ENCODE results near the gene CAMSAP1.

The CAMSAP1 gene

DNA sequence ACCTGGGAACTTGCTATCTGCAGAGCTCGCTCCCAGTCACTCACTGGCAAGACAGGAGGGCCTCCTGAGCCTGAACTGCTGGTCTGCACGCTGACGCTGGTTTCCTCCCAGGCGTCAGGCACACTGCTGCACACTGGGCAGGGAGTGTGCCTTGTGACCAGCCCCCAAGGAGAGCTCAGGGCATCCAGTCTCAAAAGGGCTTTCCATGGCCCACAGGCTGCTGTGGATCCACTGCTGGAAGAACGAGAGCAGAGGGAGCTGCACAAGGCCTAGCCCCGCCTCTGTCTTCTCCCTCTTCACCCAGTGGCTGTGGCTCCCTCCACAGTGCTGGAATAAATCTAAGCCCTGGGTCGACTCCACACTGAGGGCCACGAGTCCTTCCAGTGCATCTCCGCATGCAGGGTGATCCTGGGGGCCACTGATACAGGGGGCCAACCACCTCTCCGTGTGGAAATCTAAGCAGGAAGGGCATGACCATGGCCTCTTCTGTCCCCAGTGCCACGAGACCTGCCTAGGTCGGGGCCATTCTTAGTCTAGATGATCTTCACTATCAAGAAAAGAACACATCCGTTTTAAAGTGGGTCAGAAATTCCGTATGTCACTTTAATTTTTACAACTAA lies 93.6 kb downstream of the CAMSAP1 start:
- no peak for DNase-seq (ENCODE audit: low read depth)

DNA sequence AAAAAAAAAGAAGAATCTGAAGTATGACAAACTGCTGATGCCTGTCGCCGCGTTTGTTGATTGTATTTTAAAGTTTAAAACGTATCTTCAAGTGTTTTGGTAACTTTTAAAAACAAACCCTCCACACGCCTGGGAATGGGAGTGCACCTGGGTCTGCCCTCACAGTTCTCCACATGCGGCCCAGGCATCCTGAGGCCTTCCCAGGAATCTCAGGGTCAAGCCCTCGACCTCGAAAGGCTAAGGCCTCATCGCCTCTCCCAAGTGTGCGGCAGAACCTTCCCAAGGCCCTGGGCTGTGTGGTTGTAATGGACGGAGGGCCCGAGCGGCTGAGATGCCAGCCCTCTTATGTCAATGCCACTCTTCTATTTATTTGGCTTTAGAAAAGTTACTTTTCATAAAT lies 94.4 kb downstream of the CAMSAP1 start:
- no peak for DNase-seq (ENCODE audit: low read depth)

DNA sequence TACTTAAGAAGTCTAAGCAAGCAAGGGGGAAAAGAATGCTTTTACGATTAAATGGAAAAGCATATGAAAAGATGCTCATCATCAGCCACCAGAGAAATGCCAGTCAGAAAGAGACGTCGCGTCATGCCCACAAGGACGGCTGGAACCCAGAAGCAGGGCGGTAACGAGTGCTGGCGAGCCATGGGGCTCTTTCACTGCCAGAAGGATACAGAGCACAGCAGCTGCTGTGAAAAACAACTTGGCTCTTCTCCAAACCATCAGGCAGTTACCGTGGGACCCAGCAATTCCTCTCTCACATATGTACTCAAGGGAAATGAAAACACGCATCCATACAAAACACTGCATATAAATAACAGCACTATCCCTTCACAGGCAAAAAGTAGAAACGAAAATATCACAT lies 95.5 kb downstream of the CAMSAP1 start:
- no peak for DNase-seq (ENCODE audit: low read depth)

DNA sequence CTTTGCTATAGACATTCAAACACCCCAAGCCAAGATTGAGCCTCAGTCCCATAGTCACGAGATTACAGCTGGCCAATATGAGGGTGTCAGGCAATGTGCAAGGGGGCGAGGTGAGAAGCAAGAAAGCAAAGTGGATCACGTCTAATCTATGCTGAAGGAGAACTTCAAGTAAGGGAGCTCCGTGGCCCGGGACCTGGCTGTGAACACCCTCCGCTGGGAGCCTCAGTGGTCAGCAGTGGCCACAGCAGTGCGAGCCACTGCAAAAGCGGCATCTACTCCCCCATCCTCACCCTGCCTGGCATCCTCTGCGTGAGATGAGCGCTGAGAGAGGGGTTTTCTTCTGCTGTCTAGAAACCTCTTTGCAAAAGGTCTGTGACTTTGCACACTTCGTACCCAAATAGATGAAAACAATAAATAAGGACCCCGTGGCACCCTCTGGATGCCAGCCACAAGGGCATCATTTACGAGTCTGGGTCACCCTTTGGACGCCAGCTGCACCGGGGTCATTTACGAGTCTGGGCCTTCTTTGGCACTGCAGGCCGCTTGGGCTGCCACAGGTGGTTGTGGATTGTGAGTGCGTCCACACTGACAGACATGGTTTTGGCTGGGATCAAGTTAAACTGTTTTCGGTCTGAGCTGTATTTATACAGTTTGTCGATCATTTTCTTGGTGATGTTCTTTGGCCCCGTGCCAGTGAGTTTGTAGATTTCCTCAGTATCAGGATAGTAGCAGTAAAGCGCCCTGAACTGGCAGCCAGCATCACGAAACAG lies 96.4 kb downstream of the CAMSAP1 start:
- no peak for DNase-seq (ENCODE audit: low read depth)

DNA sequence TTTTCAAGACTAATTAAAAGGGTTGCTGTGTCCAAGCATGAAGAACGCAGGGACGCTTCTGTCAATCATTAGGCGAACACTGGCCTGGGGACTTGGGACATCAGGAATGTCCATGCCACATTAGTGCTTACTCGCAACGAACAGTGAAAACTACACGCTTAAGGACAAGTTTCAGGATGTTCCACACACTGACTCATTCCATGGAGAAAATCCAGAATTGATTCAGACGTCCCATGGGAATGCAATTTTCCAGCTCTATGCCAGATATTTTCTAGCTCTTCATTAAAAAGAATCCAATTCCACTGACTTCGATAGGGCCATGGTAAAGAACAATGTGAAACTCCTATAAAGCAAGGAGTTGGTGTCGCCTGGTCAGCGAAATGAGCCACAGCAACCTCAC lies 98.2 kb downstream of the CAMSAP1 start:
- DNase-seq (ENCODE audit: low read depth), result no peak

DNA sequence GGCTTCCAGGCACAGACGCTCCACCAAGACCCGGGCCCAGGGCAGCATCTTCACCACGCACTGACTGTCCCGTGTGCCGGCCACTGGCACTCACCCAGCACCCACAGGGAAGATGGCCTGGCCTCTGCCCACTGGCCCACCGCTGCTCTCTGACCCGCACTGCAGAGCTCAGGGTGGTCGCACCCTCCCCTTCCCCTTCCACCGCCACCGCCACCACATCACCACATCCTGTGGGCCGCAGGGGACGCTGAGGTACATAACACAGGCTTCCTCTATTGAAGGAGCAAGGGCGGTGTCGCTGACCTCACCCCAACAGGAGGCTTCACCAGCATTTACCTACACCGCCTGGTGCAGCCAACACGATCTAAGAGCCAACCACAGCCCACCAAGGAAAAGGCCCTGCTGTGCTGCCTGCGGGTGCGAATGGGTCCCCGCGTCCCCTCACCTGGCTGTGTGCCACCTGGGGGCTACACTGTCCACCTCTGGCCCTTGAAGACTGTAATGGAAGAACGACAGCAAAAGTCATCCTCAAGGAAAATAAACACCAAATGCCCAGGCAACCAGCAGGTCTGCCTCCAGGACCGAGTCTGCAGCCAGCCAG lies 101.8 kb downstream of the CAMSAP1 start:
- DNase-seq (ENCODE audit: low read depth), result no peak

DNA sequence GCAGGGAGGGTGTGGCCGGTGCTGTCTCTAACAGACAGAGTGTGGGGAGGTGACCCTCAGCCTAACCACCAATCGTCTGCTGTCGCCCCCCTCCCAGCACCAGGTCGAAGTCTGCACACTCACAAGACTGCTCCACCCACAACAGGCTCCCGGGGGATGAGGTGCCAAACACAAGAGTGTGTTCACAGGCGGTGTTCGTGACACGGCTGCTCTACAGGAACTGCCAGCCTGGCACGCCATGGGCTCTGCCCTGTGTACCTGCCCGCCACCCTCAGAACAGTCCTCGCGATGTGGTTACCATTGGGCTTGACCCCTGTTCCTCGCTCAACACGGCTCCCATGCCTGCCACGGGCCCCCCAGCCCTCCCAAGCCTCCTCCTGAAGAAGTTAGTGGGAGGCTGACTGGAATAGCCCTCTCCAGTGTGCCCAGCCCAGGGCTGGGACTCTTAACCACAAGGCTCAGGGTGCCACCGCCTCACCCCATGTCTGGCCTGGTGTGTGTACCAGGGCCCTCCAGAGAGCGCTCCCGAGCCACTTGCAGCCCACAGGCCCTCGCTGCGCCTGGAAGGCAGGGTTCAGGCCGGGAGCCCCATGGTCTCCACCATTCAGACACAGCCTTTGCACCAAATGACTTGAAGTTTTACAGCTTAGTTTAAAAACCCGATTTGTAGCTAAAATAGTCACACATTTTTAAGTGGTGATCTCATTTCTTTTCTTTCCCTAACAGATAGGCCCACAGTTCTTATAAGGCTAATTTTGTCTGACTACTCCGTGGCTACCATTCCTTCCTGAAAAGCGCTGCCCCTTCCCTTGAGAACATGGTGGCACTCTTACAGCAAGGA lies 102.5 kb downstream of the CAMSAP1 start:
- DNase-seq (ENCODE audit: low read depth), result no peak

DNA sequence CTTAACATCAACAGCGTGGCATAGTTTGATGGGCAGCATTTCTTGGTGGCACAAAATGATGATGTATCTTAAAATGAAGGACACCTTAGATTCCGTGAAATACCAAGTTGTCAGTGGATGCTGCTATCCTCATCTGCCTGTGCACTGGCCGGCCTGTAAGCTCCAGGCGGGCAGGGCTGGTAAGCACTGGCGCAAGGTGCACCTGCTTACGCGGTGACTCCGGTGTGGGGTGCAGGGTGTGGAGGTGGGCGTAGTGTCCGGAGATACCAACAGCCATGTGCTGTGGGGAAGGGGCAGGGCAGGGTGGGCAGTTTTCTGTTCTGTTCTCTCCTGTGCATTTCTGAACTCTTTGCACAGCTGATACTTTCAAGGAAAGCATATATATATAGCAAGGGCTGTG lies 103.9 kb downstream of the CAMSAP1 start:
- DNase-seq (ENCODE audit: low read depth), result no peak

DNA sequence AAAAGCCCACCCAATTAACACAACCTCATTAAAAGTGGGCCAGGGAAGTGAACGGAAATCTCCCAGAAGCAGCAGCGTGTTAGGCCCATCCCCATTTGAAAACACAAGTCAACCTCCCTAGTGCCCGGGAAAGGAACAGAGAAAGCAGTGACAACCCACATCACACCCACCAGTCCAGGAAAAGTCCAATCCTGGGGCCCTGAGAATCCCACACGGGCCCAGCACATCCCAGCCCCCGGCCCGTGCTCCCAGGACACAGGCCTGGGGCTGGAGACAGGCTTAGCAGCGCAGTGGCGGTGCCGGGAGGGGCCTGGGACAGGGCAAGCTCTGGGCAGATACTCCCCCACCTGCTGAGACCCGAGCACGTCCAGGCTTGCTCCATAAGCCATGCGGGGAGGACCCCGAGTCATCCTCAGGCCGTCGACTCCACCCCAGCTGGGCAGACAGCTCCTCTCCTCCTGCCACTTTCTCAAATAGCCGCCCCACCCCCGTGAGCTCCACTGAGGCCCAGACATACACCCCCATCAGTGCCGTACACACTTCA lies 104.4 kb downstream of the CAMSAP1 start:
- DNase-seq (ENCODE audit: low read depth), result no peak

DNA sequence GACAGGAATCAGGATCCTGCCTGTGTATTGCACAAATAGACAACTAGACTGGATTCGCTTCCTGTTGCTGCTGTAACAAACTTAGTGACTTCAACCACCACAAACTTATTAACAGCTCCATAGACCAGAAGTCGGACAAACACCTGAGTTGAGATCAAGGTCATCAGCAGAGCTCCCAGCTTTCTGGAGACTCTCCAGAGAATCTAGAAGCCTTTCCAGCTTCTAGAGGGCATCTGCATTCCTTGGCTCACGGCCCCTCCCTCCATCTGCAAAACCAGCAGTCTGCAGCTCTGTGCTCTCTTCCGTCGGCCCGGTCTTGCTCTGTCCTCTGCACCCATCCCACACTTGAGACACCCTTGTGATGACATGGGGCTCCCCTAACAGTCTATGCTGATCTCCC lies 106.3 kb downstream of the CAMSAP1 start:
- no peak for DNase-seq (ENCODE audit: low read depth)

DNA sequence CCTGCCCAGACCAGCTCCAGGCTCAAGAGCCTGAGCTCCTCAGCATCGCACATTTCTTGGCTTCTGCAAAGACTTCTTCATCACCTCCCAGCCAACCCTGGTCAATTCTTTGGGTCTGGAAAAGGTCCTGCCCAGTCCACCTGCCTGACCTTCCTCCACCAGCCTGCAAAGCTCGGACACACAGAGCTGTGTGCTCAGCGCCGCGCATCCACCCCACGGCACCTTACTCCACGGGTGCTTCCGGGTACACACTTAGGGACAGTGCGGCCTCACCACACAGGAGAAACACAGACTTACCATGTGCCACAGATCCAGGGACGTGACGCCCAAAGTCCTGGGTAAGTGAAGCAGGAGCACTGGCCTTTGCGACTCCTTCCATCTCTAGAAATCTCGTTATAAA lies 108.1 kb downstream of the CAMSAP1 start:
- DNase-seq (ENCODE audit: low read depth), result no peak

DNA sequence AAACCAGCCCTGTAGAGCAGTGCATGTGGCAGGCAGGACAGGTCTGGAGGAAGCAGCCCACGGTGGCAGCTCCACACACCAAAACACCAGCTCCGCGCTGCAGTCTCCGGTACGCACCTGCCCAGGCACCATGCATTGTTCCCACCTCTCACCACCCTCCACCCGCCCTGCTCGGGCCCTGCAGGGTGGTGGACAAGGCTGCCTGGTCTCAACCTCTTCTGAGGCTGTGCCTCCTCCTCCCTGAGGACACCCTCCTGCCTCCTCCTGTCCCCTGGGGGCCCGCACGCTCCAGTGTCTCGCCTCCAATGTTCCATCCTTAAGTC lies 109.1 kb downstream of the CAMSAP1 start:
- no peak for DNase-seq (ENCODE audit: low read depth)

DNA sequence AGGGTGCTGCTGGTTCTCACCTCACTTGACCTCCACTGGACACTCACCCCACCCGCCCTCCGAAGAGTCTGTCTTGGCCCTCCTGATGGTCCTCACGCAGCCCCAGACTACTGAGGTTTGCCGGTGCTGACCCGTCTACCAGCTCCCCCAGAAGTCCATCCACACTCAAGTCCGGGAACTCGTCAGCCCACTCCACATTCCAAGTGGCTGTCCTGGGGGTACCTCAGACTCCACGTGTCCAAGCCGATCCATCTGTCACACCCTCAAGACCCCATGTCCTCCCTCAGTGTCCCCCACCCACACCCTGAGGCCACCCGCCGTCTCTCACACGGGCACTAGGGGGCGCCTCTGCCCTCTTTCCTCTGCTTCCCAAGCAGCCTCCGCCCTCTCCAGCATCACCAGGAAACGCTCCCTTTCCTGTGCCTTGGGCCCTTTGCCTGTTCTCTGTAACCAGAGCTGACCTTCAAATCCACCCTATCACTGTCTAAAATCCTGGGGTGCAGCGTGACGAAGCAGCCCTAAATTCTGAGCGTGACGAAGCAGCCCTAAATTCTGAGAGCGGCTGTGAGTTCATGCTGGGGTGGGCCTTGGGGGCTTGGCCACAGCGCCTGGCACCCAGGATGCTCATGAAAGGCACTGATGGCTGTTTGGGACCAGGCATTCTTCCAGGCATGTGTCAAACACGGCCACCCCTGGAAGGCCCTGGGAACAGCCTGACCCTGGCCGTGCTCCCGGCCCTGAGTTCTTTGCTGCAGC lies 109.7 kb downstream of the CAMSAP1 start:
- no peak for DNase-seq (ENCODE audit: low read depth)

DNA sequence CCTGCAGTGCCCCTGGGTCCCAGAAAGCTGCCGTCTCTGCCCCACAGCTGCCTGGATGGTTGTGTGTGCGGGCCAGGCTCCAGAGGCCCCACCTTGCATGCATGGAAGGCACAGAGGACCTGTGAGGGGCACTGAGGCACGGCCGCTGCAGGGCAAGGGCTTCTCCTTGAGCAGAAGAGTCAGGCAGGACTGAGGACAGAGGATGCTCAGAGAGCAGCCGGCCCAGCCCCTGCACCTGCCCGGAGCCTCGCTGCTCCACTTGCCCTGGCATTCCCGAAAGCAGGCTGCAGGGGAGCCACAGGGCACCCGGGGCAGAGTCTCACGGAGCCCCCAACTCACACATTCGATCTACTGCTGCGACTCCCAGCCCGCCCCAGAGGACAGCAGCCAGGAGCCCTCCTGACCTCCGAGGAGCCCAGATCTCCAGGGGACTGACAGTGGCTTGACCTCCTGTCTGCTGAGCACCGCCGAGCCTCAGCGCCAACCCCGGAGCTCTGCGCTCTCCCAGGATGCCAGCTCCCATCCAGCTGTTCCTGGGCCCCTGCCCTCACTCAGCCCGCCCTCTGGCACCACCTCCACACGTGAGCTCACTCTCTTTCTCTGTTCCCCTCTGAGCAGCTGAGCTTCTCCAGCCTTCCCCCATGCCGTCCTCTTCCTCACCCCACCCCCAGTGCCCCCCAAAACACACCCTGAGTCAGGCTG lies 110.4 kb downstream of the CAMSAP1 start:
- no peak for DNase-seq (ENCODE audit: low read depth)

DNA sequence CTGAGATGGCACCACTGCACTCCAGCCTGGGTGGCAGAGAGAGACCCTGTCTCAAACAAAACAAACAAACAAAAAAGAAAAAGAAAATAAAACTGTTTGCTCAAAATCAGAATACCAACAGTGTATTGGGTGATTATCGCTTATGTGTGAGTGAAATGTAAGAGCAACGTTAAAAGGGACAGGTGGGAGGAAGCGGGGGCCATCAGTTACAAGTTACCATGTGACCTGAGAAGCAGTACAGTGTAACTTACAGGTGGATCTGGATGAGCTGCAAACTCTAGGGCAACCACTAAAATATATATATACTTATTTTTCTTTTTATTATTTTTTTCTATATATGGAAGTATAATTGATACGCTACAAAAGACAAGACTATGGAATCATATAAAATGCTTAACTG lies 112.0 kb downstream of the CAMSAP1 start:
- no peak for DNase-seq (ENCODE audit: low read depth)

DNA sequence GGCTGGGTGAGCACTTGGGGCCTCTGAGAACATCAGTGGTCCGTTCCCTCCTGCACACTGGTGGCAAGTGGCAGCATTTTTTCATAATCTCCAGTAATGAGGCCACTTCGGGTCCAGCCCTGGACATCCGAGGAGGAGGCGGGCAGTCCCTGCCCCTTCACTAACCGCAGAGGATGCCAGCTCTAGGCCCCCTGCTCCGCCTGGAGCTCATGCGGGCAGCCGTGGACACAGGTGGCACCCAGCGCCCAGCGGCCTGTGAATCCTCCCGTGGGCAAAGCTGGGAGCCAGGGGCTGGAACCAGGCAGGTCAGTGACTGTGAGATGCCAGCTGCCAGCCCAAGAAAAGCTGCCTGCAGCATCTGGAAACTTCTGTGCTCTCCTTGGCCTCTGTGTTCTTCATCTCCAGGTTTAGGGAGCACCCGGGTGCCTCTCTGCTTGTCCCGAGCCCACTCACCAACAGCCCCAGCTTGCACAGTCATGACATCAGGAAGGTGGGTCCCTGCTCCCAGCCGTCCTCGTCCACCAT lies 112.9 kb downstream of the CAMSAP1 start:
- DNase-seq (ENCODE audit: low read depth), result no peak

DNA sequence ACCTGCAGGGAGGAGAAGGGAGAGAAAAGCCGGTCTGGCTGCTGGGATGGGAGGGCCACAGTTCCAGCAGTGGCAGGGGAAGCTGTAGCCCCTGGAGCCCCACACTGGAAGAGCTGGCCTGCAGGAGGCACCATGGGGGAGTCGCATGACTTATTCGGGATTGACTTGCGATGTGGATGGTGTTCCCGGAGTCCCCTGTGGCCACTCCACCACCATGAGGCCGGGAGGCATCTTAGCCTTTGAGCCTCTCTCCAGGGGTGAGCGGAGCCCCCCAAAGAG lies 113.3 kb downstream of the CAMSAP1 start:
- DNase-seq (ENCODE audit: low read depth), result no peak

DNA sequence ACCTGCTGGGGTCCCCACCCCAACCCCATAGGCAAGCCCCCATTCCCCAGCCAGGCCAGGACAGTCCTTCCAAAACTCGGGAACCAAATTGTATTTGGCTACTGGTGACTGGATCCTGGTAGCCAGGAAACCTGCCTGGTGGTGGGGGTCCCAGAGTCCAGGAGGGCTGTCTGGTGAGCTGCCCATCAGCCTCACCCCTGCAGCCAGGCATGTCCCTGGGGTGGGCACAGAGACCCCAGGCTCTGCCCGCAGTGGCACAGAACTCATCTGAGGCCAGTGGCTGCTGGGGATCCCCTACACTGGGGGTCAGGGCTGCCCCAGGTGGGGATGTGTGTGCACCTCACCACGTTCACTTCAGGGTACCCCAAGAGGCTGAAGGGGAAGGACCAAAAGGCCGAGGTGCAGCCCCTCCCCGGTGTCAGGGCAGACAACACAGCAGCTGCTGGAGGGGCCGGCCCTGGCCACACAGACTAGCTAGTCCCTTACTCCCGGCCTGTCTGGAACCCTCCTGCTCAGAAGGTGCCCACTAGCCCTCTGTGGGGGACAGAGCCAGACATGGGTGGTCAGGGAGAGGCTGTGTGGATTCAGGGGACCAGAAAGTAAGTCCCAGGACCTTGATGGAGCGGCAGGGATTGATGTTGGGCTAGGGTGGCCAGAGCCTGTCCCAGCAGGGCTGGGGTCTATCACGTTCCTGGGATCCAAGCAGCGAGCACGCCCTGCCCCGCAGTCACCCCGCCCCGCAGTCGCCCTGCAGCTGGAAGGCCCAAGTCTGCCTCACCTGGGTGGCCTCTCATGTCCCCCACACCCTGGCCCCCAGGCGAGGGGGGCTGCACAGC lies 113.9 kb downstream of the CAMSAP1 start:
- DNase-seq (ENCODE audit: low read depth), result no peak

DNA sequence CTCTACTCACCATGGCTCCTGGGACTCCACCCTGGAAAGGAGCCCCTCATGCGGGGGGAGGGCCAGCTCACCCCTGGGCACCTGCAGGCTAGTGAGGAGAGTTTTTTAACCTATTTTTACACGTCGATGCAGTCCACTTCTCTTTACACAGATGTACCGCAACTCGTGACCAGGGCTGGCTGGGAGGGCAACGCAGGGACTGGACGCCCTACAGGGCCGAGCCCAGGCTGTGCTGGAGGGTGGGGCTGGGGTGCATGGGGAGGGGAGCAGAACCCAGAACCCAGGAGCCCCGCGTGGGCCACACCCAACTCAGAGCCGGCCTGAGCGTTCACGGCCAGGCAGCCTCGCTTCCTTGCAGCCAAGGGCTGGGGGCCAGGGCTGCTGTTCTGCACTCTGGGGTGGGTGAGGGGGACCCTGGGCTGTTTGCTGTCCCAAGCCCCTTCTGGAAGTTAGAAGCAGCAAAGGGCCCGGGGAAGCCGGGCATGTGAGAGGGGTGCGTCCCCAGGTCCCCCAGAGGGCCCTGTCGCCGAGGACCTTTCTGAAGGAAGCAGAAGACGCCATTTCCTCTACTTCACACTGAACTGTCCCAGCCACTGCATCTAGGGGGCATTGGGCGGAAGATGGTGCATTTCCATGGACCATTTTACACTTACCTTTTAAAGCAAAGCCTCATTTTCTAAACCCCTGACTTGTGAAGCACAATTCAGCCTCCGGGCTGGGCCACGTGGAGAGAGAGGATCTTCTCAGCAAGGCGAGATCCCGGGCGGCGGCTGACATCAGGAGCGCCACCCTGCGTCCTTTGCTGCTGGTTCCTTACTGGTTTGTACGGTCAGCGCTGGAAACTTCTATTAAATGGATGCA lies 114.8 kb downstream of the CAMSAP1 start:
- DNase-seq (ENCODE audit: low read depth), result no peak

All from T follicular helper cell (primary cell).